ENCODE data around the gene AMPH.
A peak's percentile ranks its signal among the peaks of the same experiment; 100 is the strongest.

Gene AMPH

DNA sequence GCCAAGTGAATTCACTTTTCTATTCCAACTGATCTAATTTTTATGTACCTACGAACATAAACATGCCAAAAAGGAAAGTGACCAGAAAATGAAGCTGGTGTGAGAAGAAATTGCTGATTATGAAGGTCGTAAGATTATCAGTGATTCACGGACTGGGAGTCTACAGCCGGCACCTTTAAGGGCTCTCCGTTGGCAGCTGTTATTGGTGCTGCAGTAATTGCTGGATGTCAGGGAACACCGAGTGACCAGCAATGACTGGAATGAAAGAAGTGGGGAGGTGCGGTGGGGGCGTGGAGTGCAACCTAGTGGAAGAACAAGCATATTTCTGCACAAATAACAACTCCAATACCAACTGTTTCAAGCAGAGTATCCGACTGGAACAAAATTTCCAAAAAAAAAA, 247.9 kb downstream of the AMPH start:
- no peaks in the 10 kb centered on the region for H3K4me1 ChIP-seq (ENCODE audit: control insufficient read depth in 1 of 2, insufficient read depth in 1 of 2, low read depth in 1 of 2, low read length in 1 of 2)
- TF ChIP-seq CTCF (IDR thresholded peaks at IDR 0.05) = no peak
- no peak overlapping the region for H3K4me3 ChIP-seq (ENCODE audit: low read depth in 1 of 2, low read length in 1 of 2)
- no peaks in the 10 kb centered on the region for H3K27me3 ChIP-seq
- H3K36me3 ChIP-seq = no peaks in the 10 kb centered on the region
- H3K27ac ChIP-seq = no peak overlapping the region
- no peaks in the 10 kb centered on the region for H3K9me3 ChIP-seq

DNA sequence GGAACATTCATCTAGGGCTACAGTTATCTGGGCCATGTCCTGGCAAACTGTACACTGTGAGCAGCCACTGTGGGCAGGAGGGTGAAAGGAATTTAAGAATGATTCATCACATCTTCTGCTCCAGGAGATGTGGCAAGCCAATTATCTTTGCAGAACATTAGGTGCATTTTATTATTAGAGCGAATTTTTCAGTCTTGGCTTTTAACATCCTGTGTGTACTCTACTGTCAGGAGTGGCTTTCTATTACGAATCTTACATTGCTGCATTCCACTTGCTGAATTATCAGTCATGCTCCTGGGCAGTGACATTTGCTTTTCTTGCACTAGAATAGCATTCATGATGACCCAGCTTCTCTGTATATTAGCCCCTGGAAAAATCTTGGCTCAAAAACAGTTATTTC, 248.5 kb downstream of the AMPH start:
- Histone ChIP-seq H3K36me3 (no peaks in the 10 kb centered on the region), H3K4me1 (ENCODE audit: control insufficient read depth in 1 of 2, insufficient read depth in 1 of 2, low read depth in 1 of 2, low read length in 1 of 2) (no peaks in the 10 kb centered on the region), H3K4me3 (ENCODE audit: low read depth in 1 of 2, low read length in 1 of 2) (no peak overlapping the region), H3K27ac (no peak overlapping the region), H3K27me3 (no peaks in the 10 kb centered on the region), H3K9me3 (no peaks in the 10 kb centered on the region)
- TF ChIP-seq CTCF (IDR thresholded peaks at IDR 0.05) = no peak

GRCh38 chr7:38375453-38375852, 255.7 kb downstream of the AMPH start:
- H3K27ac ChIP-seq = no peak overlapping the region
- no peak for TF ChIP-seq CTCF (IDR thresholded peaks at IDR 0.05)
- no peaks in the 10 kb centered on the region for H3K36me3 ChIP-seq
- no peaks in the 10 kb centered on the region for H3K27me3 ChIP-seq
- H3K4me3 ChIP-seq (ENCODE audit: low read depth in 1 of 2, low read length in 1 of 2) = no peak overlapping the region
- H3K4me1 ChIP-seq (ENCODE audit: control insufficient read depth in 1 of 2, insufficient read depth in 1 of 2, low read depth in 1 of 2, low read length in 1 of 2) = no peaks in the 10 kb centered on the region
- no peaks in the 10 kb centered on the region for H3K9me3 ChIP-seq

GRCh38 chr7:38374507-38374906, 256.7 kb downstream of the AMPH start:
- H3K36me3 ChIP-seq = no peaks in the 10 kb centered on the region
- TF ChIP-seq CTCF (IDR thresholded peaks at IDR 0.05) = peak; percentile 72
- no peak overlapping the region for H3K27ac ChIP-seq
- no peak overlapping the region for H3K4me3 ChIP-seq (ENCODE audit: low read depth in 1 of 2, low read length in 1 of 2)
- H3K9me3 ChIP-seq = no peaks in the 10 kb centered on the region
- H3K4me1 ChIP-seq (ENCODE audit: control insufficient read depth in 1 of 2, insufficient read depth in 1 of 2, low read depth in 1 of 2, low read length in 1 of 2) = peaks cover 8% of the 10 kb centered on the region in 2 experiments
- H3K27me3 ChIP-seq = no peaks in the 10 kb centered on the region

DNA sequence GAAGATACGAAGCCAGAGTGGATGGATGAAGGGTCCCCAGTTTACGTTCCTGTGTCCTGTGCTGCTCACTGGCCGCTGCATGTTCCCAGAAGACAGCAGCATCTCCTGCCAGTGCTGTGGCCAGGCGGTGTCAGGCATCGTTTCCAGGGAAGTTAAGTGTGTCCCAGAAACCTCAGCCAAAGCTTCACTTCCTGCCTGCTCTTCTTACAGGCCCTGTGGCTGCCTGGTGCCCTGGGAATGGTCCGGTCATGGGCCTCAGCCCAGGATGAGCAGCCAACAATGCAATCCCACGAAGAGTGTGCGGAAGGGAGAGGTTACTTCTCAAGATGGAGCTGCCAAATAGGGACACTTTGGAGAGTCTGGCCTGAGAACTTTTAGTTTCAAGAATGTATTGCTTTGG, 258.0 kb downstream of the AMPH start:
- Histone ChIP-seq H3K4me3 (ENCODE audit: low read depth in 1 of 2, low read length in 1 of 2) (no peak overlapping the region), H3K36me3 (no peaks in the 10 kb centered on the region), H3K27me3 (no peaks in the 10 kb centered on the region), H3K9me3 (no peaks in the 10 kb centered on the region), H3K27ac (no peak overlapping the region), H3K4me1 (ENCODE audit: control insufficient read depth in 1 of 2, insufficient read depth in 1 of 2, low read depth in 1 of 2, low read length in 1 of 2) (peaks cover 12% of the 10 kb centered on the region in 2 experiments)
- TF ChIP-seq CTCF (IDR thresholded peaks at IDR 0.05) = no peak

- no peak overlapping the region for H3K4me3 ChIP-seq (ENCODE audit: low read depth in 1 of 2, low read length in 1 of 2)
- no peak for TF ChIP-seq CTCF (IDR thresholded peaks at IDR 0.05)
- H3K27ac ChIP-seq = no peak overlapping the region
- H3K4me1 ChIP-seq (ENCODE audit: control insufficient read depth in 1 of 2, insufficient read depth in 1 of 2, low read depth in 1 of 2, low read length in 1 of 2) = peaks cover 12 to 15% of the 10 kb centered on the region in 2 experiments
- no peaks in the 10 kb centered on the region for H3K36me3 ChIP-seq
- no peaks in the 10 kb centered on the region for H3K27me3 ChIP-seq
- H3K9me3 ChIP-seq = no peaks in the 10 kb centered on the region
These were observed 258.9 kb downstream of the AMPH start for GRCh38 chr7:38372290-38372689.

All from neutrophil (primary cell).